Right atrium auricular region (tissue), 2 donors: ENCODE data around the gene ZNF862. TPM values are rescaled to one million over a fixed set of nuclear protein-coding genes. Genes with fewer than 3 reads are reported as not detected.

ENCODE experiments used
- DNase-seq: peaks from one replicate; pipeline ENCODE4 v3.0.0-alpha.2; 2019; ENCODE audit warnings: low spot score
- H3K27ac ChIP-seq, 2 donors: fragments of 200-600 bp; sonication (generic); 1 replicate in 1 of 2; 2 replicates in 1 of 2; pipeline ENCODE4 v1.5.1; 2016 to 2019
- H3K27me3 ChIP-seq, 2 donors: fragments of 200-600 bp; sonication (generic); one replicate each; pipeline versions ENCODE4 v1.5.1 to v1.6.0; 2017 to 2019
- H3K36me3 ChIP-seq: fragments of 200-600 bp; sonication (generic); one replicate; pipeline ENCODE4 v1.5.1; 2016
- H3K4me1 ChIP-seq, 2 donors: fragments of 200-600 bp; sonication (generic); one replicate each; pipeline versions ENCODE4 v1.5.1 to v1.6.0; 2017 to 2019
- H3K4me3 ChIP-seq, 2 donors: fragments of 200-600 bp; sonication (generic); 1 replicate in 1 of 2; 2 replicates in 1 of 2; pipeline ENCODE4 v1.5.1; 2017 to 2019; ENCODE audit warnings: mild to moderate bottlenecking in 1 of 2, moderate library complexity in 1 of 2
- H3K9me3 ChIP-seq, 2 donors: fragments of 200-600 bp; sonication (generic); one replicate each; pipeline ENCODE4 v1.5.1; 2019
- CTCF ChIP-seq, 2 donors: fragments of 200-600 bp; sonication (generic); IDR thresholded peaks; one replicate each; pipeline ENCODE4 v1.5.1; 2019; ENCODE audit warnings: antibody characterized with exemption in 2 of 2
- total RNA-seq, 2 donors: library from RNA; depleted of rRNA; stranded (reverse); fragments of >200 nt; gene quantifications; one replicate each; pipeline ENCODE4 v1.1.0, GENCODE V29; 2016

ZNF862 gene
- total RNA-seq, 2 donors from 2014 or later = 7.0 to 11.0 TPM

DNA sequence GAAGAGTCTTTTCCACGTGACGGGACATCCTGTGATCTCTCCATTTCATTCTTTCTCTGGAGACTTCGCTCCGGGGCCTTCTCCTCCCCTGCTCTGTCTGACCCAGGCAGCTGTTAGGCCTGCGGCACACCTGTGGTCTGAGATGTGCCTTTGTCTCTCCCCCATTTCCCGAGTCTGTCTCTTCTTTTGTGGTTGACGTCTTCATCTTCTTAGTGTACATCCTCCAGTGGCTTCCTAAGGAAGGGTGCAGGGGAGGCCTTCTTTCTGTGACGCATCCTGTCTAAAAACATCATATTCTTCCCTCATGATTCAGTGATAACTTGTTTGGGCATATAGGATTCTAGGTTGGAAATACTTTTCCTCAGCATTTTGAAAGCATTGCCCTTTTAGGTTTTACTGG is 18.4 kb downstream of the ZNF862 start:
- Histone ChIP-seq H3K27me3 (no peaks in the 10 kb centered on the region), H3K4me1 (peaks cover 0 to 14% of the 10 kb centered on the region in 2 donors), H3K9me3 (no peaks in the 10 kb centered on the region), H3K36me3 (peaks cover 29% of the 10 kb centered on the region), H3K27ac (no peak overlapping the region), H3K4me3 (no peak overlapping the region)
- TF ChIP-seq CTCF (IDR thresholded peaks at IDR 0.05) = no peak
- no peak for DNase-seq

DNA sequence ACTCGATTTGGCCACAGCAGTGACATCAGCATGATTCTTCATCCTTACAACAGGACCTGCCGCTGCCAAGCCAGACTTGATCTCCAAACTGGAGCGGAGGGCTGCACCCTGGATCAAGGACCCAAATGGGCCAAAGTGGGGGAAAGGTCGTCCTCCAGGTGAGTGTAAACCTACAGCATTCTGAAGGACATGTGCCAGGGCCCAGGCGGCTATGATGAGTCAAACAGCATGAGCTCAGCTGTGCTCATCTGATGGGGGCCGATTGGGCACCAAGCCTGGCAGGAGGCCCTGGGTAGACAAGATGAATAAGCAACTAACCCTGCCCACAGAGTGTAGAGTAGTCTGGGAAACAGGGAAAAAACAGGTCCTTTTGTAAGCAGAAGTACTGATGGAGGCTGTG is 21.2 kb downstream of the ZNF862 start:
- Histone ChIP-seq H3K27me3 (no peaks in the 10 kb centered on the region), H3K9me3 (no peaks in the 10 kb centered on the region), H3K27ac (no peak overlapping the region), H3K4me1 (peaks cover 0 to 14% of the 10 kb centered on the region in 2 donors), H3K36me3 (peaks cover 43% of the 10 kb centered on the region), H3K4me3 (no peak overlapping the region)
- DNase-seq = no peak
- no peak for TF ChIP-seq CTCF (IDR thresholded peaks at IDR 0.05)

DNA sequence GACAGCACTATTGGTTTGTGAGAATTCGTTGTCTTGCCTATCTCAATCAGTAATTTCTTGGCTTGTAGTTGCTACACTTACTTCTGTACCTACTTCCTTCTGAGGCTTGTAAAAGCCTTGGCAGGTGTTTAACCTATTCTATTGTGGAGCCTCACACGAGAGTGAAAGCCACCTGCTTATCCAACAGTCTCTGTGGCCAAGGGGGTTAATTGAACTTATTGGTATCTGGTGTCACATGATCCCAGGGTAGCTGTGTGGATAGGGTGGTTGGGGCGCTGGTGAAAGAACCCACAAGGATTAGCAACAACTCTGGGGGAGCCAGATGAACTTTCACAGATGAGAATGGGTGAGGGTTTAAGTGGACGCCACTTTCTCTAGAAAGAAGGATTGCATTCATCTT is 21.7 kb downstream of the ZNF862 start:
- TF ChIP-seq CTCF (IDR thresholded peaks at IDR 0.05) = no peak
- no peak overlapping the region for H3K27ac ChIP-seq
- H3K36me3 ChIP-seq = peaks cover 48% of the 10 kb centered on the region
- peaks cover 0 to 12% of the 10 kb centered on the region in 2 donors for H3K4me1 ChIP-seq
- DNase-seq = no peak
- H3K9me3 ChIP-seq = no peaks in the 10 kb centered on the region
- H3K4me3 ChIP-seq = no peak overlapping the region
- no peaks in the 10 kb centered on the region for H3K27me3 ChIP-seq

DNA sequence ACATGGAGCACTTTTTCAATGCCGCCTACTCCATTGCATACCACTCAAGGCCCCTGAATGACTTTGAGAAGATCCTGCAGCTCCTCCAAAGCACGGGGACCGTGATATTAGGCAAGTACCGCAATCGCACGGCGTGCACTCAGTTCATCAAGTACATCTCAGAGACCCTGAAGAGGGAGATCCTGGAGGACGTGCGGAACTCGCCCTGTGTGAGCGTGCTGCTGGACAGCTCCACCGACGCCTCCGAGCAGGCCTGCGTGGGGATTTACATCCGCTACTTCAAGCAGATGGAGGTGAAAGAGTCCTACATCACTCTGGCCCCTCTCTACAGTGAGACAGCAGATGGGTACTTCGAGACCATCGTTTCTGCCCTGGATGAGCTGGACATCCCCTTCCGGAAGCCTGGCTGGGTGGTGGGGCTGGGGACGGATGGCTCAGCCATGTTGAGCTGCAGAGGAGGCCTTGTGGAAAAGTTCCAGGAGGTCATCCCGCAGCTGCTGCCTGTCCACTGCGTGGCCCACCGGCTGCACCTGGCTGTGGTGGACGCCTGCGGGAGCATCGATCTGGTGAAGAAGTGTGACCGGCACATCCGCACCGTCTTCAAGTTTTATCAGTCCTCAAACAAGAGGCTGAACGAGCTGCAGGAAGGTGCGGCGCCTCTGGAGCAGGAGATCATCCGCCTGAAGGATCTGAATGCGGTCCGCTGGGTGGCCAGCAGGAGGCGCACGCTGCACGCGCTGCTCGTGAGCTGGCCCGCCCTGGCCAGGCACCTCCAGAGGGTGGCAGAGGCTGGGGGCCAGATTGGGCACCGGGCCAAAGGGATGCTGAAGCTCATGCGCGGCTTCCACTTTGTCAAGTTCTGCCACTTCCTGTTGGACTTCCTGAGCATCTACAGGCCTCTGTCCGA is 22.9 kb downstream of the ZNF862 start:
- H3K27ac ChIP-seq = no peak overlapping the region
- no peaks in the 10 kb centered on the region for H3K9me3 ChIP-seq
- no peak overlapping the region for H3K4me3 ChIP-seq
- DNase-seq = no peak
- peak in 1 of 2 donors; percentile 39 for TF ChIP-seq CTCF (IDR thresholded peaks at IDR 0.05)
- H3K4me1 ChIP-seq = peaks cover 0 to under 1% of the 10 kb centered on the region in 2 donors
- H3K27me3 ChIP-seq = no peaks in the 10 kb centered on the region
- H3K36me3 ChIP-seq = peaks cover 56% of the 10 kb centered on the region

DNA sequence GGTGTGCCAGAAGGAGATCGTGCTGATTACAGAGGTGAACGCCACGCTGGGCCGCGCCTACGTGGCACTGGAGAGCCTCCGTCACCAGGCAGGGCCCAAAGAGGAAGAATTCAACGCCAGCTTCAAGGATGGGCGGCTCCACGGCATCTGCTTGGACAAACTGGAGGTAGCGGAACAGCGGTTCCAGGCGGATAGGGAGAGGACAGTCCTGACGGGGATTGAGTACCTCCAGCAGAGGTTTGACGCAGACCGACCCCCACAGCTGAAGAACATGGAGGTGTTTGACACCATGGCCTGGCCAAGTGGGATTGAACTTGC is 23.5 kb downstream of the ZNF862 start:
- no peak for TF ChIP-seq CTCF (IDR thresholded peaks at IDR 0.05)
- H3K4me1 ChIP-seq = no peaks in the 10 kb centered on the region
- H3K9me3 ChIP-seq = no peaks in the 10 kb centered on the region
- H3K27ac ChIP-seq = no peak overlapping the region
- DNase-seq = no peak
- no peaks in the 10 kb centered on the region for H3K27me3 ChIP-seq
- peaks cover 56% of the 10 kb centered on the region for H3K36me3 ChIP-seq
- no peak overlapping the region for H3K4me3 ChIP-seq

- Histone ChIP-seq H3K4me1 (no peaks in the 10 kb centered on the region), H3K36me3 (peaks cover 56% of the 10 kb centered on the region), H3K4me3 (no peak overlapping the region), H3K9me3 (no peaks in the 10 kb centered on the region), H3K27ac (no peak overlapping the region), H3K27me3 (no peaks in the 10 kb centered on the region)
- no peak for DNase-seq
- TF ChIP-seq CTCF (IDR thresholded peaks at IDR 0.05) = no peak
Measured at GRCh38 chr7:149862156-149862555, 24.0 kb downstream of the ZNF862 start.
